GM18909 (cell line): ENCODE results near the gene LRRC8E.
"Not testable (repeated sequence)": the region's sequence is repeated elsewhere in the genome, so short reads cannot be mapped to it uniquely, and the experiment has no call there.

Experiments
- ATAC-seq: cut with Tn5 transposase; IDR thresholded peaks from one replicate; pipeline ENCODE4 v1.9.1; 2021; ENCODE audit warnings: mild to moderate bottlenecking; ENCODE audit not compliant: unreplicated experiment, poor library complexity

LRRC8E gene

DNA sequence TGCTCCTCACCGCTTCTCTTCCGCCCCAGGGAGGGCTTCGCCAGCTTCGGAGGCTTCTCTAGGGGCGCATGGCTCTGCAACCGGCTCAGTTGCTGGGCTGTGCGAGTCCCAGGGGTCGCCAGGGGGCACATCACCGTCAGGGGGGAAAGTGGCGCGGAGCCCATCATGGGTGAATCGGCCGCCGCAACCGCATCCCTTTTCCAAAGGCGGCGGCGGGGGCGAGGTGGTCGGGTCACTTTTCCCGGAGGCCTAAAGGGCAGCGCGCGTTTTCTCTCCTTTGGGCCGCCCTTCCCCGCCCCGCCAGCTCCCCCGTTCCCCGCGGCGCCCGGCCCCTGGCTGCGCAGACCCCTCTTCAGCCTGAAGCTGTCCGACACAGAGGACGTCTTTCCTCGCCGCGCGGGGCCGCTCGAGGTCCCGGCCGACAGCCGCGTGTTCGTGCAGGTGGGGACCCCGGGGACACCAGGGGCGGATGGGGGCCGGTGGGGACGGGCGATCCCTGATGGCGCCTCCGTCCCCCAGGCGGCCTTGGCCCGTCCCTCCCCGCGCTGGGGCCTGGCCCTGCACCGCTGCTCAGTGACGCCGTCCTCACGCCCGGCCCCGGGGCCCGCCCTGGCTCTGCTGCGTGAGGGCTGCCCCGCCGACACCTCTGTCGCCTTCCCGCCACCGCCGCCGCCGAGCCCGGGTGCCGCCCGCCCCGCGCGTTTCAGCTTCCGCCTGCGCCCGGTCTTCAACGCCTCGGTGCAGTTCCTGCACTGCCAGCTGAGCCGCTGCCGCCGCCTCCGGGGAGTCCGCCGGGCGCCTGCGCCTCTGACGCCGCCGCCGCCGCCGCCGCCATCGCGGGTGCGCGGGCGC, 28.0 kb downstream of the LRRC8E start:
- ATAC-seq: no peak

DNA sequence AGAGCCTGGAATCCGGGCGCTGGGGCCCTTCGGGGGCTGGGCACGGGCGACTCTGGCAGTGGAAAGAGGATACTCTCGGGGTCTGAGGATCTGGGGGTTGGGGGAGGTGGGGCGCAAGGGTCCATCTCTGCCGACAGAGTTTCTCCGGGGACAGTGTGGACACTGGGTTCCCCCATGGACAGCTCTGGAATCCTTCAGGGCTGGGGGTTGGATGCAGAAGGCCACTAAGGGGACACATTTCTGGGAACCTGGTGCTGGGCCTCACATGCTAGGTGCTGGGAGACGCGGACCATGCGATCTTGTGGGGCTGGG, 28.6 kb downstream of the LRRC8E start:
- ATAC-seq: no peak

DNA sequence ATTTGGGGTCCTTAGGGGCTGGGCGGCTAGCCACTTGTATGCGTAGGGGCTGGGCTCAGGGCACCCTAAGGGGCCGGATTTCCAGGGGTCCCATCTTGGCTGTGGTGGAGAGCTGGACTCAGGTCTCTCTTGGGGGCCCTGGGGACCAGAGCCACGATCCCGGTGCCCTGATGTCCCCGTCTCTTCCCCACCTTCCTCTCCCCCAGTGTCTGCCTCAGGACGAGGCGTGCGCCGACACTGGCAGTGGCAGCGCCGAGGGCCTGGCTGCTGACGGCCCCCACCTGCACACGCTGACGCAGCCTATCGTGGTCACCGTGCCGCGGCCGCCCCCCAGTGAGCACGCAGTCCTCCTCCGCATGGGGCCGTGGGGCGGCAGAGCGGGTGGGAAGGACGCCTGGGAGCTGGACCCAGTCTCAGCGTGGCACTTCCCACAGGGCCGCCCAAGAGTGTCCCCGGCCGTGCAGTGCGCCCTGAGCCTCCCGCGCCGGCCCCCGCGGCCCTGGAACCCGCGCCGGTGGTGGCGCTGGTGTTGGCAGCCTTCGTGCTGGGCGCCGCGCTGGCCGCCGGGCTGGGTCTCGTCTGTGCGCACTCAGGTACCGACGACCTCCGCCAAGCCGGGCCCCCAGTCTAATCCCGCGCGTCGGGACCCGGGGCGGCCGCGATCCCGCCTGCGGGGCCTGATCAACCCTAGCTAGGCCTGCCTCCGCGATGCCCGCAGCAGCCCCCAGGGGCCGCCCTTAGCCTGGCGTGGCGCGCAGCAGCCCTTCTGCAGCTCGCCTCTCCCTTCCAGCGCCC, 29.2 kb downstream of the LRRC8E start:
- ATAC-seq: no peak

DNA sequence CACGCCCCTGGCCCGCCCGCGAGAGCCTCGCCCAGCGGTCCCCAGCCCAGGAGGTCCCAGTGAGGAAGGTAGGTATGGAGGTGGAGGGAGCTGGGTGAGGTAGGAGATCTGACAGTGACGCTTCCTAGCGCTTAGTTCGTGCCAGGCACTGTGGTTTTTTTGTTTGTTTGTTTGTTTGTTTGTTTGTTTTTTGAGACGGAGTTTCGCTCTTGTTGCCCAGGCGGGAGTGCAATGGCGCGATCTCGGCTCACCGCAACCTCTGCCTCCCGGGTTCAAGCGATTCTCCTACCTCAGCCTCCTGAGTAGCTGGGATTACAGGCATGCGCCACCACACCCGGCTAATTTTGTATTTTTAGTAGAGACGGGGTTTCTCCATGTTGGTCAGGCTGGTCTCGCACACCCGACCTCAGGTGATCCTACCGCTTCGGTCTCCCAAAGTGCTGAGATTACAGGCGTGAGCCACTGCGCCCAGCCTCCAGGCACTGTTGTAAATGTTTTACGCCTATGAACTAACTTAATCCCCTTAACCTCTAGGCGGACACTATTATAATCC, 29.8 kb downstream of the LRRC8E start:
- ATAC-seq: not testable (repeated sequence)

DNA sequence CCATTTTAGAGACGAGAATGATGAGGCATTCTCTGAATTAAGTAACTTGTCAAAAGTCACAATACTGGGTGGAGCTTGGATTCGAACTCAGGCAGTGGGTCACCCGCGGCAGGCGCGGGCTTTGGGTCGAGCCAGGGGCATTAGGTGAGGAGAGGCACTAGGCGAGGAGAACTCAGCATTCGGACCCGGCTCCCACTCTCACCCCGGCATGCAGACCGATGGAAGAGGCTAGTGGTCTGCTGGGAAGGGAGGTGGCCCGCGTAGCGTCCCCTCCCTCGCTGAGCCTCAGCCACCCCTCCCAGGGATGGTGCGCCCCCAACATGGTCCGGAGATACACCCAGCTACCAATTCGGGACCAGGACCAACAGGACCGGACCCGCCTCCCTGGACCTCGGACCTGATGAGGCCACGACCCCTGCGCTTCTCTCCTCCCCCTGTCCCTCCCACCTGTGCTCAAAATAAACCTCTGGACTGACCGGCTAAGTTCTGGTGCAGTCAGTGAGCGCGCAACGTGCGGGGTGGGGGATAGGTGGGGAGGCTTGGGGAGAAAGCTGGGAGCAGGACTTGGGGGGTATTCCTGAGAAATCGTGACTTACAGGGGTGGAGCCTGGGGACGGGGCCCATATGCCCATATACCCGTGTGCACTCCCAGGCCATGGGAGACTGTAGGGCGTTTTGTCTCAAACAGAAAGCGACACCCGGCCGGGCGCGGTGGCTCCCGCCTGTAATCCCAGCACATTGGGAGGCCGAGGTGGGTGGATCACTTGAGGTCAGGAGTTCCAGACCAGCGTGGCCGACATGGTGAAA, 30.5 kb downstream of the LRRC8E start:
- ATAC-seq: no peak

DNA sequence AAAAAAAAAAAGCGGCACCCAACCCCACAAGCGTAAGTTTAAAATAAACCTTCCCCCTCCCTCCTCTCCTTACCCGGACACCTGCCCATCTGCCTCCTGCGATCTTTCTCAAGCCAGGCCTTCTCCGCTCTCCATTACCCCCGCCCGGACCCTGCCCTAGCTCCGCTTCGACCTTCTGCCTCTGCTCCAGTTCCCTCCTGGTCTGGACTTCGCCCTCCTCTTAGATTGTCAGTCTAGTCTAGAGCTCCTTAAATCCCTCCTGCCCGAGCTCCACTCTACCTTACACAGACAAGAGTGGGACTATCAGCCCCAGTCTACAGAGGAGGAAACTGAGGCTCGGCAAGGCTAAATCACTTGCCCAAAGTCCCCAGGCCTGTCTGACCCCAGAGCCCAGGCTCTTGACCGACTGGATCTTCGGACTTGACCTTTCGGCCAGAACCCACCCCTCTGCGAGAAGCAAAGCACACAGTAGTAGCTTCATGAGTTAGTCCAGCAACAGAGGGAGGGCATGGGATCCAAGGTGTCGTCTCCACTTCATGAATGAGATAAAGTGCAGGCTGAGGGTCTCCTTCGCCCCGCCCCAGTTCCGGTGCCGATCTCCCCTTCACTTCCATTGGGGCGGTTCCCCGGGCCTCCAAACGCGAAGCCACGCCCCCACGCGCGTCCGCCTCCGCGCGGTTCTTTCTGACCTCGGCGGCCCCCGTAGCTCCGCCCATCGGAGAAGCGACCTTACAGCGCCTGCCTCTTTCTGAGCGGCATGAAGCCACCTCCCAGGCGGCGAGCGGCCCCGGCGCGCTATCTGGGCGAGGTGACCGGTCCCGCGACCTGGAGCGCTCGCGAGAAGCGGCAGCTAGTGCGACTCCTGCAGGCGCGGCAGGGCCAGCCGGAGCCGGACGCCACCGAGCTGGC, 31.6 kb downstream of the LRRC8E start, which contains the start of gene SNAPC2:
TSS of gene SNAPC2 (plus strand) at position 729 of the 909 bp plus-strand sequence. CDS start at position 758, 29 bp downstream.
- peak; percentile 67 for ATAC-seq

DNA sequence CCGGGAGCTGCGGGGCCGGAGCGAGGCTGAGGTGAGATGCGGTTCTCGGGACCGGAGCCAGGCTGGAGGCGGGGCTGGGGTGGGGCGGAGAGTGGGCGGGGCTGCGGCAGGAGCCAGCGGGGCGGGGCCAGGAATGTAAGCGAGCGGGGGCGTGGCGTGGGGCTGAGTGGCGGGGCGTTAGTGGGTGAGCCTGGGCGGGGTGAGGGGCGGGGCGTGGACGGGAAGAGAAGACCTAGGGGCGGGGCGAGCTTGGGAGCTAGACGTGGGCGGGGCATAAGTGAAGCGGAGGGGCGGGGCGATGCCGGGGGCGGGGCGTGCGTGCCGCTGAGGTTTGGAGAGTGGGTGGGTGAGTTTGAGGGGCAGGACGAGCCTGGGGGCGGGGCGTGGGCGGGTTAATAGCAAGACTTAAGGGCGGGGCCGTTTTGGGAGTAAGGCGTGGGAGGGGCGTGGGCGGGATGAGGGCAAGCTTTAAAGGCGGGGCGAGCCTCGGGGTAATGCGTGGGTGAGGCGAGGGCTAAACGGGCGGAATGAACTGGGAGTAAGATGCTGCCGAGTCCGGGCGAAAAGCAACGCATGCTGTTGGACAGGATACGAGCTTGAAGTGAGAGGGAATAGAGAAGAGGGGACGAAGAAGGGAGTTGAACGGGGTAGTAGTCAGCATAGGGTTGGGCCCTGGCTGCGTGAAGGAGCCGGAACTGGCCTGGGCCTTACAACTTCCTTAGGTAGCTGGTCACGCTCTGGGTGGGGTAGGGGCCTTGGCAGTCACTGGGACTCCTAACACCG, 32.4 kb downstream of the LRRC8E start:
- peak; percentile 46 for ATAC-seq

DNA sequence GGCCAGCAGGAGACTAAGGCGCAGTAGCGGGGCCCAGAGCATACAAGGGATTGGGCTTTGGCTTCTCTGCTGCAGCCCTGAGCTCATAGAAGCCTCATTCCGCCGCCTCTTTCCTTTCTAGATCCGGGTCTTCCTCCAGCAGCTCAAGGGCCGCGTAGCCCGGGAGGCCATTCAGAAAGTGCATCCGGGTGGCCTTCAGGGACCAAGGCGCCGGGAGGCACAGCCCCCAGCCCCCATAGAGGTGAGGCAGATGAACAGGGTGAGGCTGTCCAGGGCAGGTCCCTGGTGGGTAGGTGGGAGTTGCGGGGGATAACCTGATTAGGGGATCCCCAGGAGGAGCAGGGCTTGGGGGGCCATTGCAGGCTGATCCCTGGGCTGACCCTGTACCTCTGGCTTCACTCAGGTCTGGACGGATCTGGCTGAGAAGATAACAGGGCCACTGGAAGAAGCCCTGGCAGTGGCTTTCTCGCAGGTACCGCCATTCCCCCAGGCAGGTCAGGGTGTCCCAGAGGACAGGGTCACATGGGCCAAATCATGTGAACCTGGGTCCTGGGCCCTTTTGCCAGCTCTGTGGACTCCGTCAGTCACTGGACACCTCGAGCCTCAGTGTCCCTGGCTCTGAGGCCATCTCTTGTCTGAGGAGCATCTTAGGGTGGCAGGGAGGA, 33.1 kb downstream of the LRRC8E start:
- no peak for ATAC-seq

DNA sequence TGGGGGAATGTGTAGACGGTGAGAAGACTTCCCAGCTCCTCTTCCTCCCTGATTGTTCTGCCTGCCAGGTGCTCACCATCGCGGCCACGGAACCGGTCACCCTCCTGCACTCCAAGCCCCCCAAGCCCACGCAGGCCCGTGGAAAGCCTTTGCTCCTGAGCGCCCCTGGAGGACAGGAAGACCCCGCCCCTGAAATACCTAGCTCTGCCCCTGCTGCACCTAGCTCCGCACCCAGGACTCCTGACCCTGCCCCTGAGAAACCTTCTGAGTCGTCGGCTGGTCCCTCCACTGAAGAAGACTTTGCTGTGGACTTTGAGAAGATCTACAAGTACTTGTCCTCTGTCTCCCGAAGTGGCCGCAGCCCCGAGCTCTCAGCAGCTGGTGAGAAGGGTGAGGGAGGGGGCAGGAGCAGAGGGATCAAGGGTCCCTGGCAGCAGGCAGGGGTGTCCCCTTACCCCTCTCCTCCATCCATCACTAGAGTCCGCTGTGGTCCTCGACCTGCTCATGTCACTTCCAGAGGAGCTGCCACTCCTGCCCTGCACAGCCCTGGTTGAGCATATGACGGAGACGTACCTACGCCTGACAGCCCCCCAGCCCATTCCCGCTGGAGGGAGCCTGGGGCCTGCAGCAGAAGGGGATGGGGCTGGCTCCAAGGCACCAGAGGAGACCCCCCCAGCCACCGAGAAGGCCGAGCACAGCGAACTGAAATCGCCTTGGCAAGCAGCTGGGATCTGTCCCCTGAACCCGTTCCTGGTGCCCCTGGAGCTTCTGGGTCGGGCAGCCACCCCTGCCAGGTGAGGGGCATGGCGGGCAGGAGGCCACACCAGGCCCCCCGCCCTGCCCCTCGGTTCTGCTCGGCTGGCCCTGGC, 33.9 kb downstream of the LRRC8E start:
- ATAC-seq: no peak

DNA sequence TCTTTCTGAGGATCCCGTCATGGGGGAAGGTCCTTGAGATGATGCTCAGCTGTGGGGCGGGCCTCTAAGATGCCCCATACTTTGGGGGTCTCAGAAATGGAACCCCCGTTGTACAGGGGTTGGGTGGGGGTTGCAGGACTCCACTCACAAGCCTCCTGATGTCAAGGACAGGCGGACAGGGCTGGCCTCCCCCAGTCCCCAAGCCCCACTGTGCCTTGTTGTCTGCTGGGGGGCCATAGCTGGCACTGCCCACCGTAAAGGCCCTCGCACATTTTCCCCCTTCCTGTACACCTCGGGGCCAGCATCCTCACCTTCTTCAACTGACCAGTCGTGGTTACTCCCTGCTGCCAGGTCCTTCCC, 34.5 kb downstream of the LRRC8E start:
- no peak for ATAC-seq

DNA sequence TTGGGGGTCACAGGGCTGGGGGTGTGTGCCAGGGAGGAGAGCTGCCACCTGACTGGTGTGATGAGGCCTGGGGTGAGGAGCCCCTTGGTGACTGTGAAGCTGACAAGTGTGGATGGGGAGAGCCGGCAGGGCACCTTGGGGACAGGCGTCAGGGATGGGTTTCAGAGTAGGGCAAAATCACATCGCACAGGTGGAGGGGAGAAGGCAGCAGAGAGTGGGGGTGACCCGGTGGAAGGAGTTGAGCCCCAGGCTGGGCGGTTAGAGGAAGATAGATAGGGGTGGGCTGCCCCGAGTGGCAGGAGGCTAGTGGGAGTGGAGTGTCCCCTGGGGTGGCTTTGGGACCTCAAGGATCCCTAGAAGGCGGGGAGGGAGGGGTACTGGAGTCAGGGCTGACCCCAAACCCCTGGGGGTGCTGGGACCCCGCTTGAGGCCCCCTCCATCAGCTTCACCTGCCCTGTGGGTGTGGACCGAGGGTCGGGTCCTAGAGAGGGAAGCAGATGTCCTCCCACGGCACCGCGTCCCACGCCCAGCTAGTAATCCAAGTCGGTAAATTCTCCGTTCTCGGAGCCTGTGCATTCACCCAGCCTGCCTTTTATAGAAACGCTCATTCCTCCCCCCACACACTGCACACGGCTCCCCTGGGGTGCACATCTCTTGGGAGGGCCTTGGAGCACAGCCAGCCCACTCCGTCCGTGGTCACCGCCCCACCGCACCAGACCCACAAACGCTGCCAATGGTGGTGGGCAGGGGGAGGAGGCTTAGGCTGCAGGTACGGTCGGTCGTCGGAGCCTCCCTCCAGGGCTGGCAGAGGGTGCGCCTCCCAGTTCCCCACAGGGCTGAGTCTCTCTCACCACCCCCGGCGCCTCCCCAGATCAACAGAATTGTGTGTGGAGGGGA, 35.2 kb downstream of the LRRC8E start:
- ATAC-seq: no peak

DNA sequence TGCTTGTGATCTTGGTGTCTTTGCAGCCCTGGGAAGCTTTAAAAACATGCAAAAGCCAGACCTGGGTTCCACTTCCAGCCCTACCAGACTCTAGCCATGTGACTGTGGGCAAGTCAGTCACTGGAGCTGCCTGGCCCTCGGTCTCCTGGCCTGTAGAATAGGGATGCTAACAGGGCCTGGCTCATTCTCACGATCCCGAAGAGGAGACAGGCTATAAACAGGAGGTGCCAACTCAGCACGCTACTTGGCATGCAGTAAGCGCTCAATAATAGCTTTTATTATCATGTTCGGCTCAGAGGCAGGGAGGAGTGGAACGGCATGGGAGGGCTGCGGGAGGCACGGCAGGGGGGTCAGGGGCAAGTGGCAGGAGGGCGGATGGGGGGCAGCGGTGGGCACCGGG, 35.9 kb downstream of the LRRC8E start:
- no peak for ATAC-seq

DNA sequence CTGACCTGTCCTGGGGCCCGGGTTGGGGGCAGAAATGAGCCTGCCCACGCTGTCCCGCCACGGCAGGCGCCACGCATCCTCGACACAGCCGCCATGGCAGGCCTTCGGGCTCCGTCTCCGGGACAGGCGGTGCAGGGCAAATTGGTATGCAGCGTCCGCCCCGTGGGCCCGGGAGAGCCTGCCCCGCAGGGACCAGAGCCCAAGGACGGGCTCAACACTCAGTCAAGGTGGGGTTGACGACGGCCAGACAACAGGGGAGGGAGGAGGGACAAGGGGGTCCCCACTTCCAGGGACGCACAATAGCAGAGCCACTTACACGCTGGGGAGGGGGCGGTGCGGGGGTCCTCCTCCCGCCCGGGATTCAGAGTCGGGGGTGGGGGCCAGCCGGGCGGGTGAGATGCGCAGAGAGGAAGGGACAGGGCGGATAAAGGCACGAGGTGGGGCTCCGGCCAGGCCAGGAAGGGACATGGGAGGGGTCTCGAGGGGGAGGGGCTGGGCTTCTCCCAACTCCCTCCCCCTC, 36.4 kb downstream of the LRRC8E start:
- ATAC-seq: no peak

DNA sequence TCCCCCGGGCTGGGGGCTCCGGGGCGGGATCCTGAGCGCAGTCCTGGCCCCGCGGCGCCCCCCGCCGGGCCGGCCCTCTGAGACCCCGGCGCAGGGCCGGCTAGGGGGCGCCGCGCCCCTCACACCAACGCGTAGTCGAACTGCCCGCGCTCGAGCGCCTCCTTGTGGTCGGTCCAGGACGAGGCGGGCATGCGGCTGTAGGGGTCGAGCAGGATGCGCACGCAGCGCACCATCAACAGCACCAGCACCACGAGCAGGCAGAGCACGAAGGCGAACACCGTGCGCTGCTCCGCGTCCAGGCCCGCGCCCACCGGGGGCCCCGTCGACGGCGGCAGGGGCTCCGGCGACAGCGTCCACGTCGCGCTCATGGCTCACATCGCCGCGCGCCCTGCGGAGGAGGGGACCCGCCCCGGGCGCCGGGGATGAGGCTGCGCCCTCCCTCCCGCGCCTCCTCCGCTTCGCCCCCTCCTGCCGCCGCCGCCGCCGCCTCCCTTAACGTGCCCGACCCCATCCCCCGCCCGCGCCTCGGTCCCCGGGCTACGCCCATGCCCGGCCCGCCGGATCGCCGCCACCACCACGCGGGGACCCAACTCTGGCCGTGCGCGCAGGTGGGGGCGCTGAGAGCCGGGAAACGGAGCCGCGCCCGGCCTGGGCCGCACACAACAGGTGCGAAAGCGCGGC, 37.0 kb downstream of the LRRC8E start:
- ATAC-seq: no peak

DNA sequence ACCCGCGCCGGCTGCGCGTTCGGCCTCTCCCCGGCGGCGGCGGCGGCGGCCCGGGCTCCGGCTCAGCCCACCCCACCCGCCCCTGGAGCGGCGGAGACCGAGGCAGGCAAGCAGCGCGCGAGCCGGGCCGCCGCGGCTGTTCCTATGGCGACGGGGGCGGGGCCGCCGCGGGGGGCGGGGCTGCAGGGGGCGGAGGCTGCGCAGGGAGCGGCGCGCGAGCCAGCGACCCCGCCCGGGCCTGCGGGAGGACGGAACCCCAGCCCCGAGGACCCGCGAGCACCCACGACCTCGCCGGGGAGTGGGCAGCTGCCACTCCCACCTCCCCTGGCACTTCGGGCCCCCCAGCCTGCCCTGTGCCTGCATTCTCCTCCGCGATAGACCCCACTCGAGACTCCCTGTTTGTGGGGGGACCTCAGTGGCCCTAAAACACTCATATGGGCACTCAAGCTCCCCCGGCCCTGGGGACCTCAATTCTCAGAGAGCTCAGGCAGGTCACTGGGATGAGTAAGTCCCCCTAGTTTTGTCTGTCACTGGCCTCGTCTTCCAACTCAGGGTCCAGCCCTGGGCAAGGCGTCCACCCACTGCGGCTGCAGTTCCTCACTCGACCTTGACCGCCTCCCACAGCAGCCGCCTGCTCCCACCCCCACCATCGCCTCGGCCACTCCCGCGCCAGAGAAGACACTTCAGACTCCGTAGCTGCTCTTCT, 37.9 kb downstream of the LRRC8E start, which contains the start of gene CTXN1:
TSS of gene CTXN1 (minus strand) at position 115 of the 706 bp plus-strand sequence. CDS start 597 bp downstream, outside the sequence.
- ATAC-seq: no peak
